ENCODE measurements around the gene NFYA.

Gene NFYA

GRCh38 chr6:41040101-41040939, 32.5 kb upstream of the NFYA start:
- H3K27ac ChIP-seq (ENCODE audit: low read length): no peak overlapping the region
- H4K20me1 ChIP-seq (ENCODE audit: insufficient read depth, low read length): no peaks in the 10 kb centered on the region
- ATAC-seq (ENCODE audit: insufficient read depth, low read depth): no peak
- H3K4me3 ChIP-seq (ENCODE audit: low read depth in 1 of 2, low read length in 2 of 2): no peak overlapping the region
- no peak overlapping the region for H3K9ac ChIP-seq (ENCODE audit: low read depth, low read length)
- no peak overlapping the region for H2AFZ ChIP-seq (ENCODE audit: low read depth, low read length)
- no peaks in the 10 kb centered on the region for H3K36me3 ChIP-seq (ENCODE audit: insufficient read depth, low read length)
- no peaks in the 10 kb centered on the region for H3K9me3 ChIP-seq (ENCODE audit: insufficient read depth, low read length, severe bottlenecking)
- H3K4me1 ChIP-seq (ENCODE audit: insufficient read depth, low read length): no peaks in the 10 kb centered on the region
- H3K4me2 ChIP-seq (ENCODE audit: insufficient read depth, low read length): no peak overlapping the region
- no peak for DNase-seq
- H3K27me3 ChIP-seq (ENCODE audit: insufficient read depth, low read length, poor library complexity): no peaks in the 10 kb centered on the region
- H3K79me2 ChIP-seq (ENCODE audit: insufficient read depth, low read length): no peaks in the 10 kb centered on the region
- TF ChIP-seq, protein P1, sequence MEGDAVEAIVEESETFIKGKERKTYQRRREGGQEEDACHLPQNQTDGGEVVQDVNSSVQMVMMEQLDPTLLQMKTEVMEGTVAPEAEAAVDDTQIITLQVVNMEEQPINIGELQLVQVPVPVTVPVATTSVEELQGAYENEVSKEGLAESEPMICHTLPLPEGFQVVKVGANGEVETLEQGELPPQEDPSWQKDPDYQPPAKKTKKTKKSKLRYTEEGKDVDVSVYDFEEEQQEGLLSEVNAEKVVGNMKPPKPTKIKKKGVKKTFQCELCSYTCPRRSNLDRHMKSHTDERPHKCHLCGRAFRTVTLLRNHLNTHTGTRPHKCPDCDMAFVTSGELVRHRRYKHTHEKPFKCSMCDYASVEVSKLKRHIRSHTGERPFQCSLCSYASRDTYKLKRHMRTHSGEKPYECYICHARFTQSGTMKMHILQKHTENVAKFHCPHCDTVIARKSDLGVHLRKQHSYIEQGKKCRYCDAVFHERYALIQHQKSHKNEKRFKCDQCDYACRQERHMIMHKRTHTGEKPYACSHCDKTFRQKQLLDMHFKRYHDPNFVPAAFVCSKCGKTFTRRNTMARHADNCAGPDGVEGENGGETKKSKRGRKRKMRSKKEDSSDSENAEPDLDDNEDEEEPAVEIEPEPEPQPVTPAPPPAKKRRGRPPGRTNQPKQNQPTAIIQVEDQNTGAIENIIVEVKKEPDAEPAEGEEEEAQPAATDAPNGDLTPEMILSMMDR (IDR thresholded peaks at IDR 0.05; ENCODE audit: borderline replicate concordance, extremely low read depth, low read length, poor library complexity, severe bottlenecking): no peak
- no peak for TF ChIP-seq EZH2 (IDR thresholded peaks at IDR 0.05; ENCODE audit: borderline replicate concordance, low read depth, low read length, severe bottlenecking)

- Histone ChIP-seq H3K27me3 (ENCODE audit: insufficient read depth, low read length, poor library complexity) (no peaks in the 10 kb centered on the region), H3K4me1 (ENCODE audit: insufficient read depth, low read length) (no peaks in the 10 kb centered on the region), H3K79me2 (ENCODE audit: insufficient read depth, low read length) (no peaks in the 10 kb centered on the region), H4K20me1 (ENCODE audit: insufficient read depth, low read length) (no peaks in the 10 kb centered on the region), H2AFZ (ENCODE audit: low read depth, low read length) (no peak overlapping the region), H3K4me3 (ENCODE audit: low read depth in 1 of 2, low read length in 2 of 2) (no peak overlapping the region), H3K4me2 (ENCODE audit: insufficient read depth, low read length) (no peak overlapping the region), H3K9me3 (ENCODE audit: insufficient read depth, low read length, severe bottlenecking) (no peaks in the 10 kb centered on the region), H3K27ac (ENCODE audit: low read length) (no peak overlapping the region), H3K9ac (ENCODE audit: low read depth, low read length) (no peak overlapping the region), H3K36me3 (ENCODE audit: insufficient read depth, low read length) (no peaks in the 10 kb centered on the region)
- TF ChIP-seq EZH2 (IDR thresholded peaks at IDR 0.05; ENCODE audit: borderline replicate concordance, low read depth, low read length, severe bottlenecking): no peak
- TF ChIP-seq, protein P1 (IDR thresholded peaks at IDR 0.05; ENCODE audit: borderline replicate concordance, extremely low read depth, low read length, poor library complexity, severe bottlenecking): no peak
- ATAC-seq (ENCODE audit: insufficient read depth, low read depth) (no peak), DNase-seq (no peak)
Measured at GRCh38 chr6:41040940-41041536, 31.7 kb upstream of the NFYA start.

DNA sequence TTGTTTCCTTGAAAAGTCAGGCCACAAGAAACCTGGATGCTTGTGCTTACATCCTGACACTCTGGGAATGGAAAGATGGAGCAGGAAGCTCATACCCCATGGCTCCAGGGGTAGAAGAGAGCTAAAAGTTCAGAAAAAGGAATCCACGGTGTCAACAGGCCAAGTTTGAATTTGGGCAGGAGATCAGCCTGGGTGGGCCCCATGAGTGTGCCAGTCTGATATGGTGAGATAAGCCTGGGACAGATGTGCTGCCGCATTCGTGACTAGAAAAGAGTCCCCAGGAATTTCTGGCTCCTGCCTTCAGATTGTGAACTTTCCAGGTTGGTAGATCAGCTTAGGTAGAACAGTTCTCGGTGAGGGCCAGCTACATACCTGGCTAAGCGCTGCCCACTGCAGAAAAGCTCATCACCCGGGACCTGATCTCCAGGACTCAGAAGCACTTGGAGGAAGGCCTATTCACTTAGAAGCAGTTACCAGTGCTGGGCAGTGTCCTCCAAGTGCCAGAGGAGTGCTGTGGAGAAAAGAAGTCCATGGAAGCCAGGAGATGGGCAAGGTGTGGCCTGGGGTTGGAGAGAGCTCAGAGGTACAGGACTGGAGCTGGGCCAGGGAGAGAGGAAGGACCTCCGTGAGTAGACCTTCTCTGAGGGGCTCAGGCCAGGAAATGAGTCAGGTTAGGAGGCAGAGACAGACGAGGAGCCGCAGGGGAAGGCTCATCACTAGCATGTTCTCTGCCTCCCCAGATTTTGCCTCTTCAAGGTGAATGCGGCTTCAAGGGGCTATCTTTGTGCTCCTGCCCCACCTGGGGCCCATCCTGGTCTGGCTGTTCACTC, 30.3 kb upstream of the NFYA start, which contains the start of gene TSPO2:
Gene TSPO2, plus strand, starts transcription at position 242 of the 830 bp plus-strand sequence. Its CDS starts 519 bp downstream, at position 761.
- DNase-seq (no peak), ATAC-seq (ENCODE audit: insufficient read depth, low read depth) (no peak)
- Histone ChIP-seq H3K4me3 (ENCODE audit: low read depth in 1 of 2, low read length in 2 of 2) (no peak within 1 kb of the TSS), H3K79me2 (ENCODE audit: insufficient read depth, low read length) (no peaks in the 10 kb centered on the region), H3K9ac (ENCODE audit: low read depth, low read length) (no peak within 1 kb of the TSS), H2AFZ (ENCODE audit: low read depth, low read length) (no peak within 1 kb of the TSS), H3K36me3 (ENCODE audit: insufficient read depth, low read length) (no peaks in the 10 kb centered on the region), H3K27ac (ENCODE audit: low read length) (no peak within 1 kb of the TSS), H3K27me3 (ENCODE audit: insufficient read depth, low read length, poor library complexity) (no peaks in the 10 kb centered on the region), H3K4me2 (ENCODE audit: insufficient read depth, low read length) (no peak within 1 kb of the TSS), H3K4me1 (ENCODE audit: insufficient read depth, low read length) (no peaks in the 10 kb centered on the region), H3K9me3 (ENCODE audit: insufficient read depth, low read length, severe bottlenecking) (no peaks in the 10 kb centered on the region), H4K20me1 (ENCODE audit: insufficient read depth, low read length) (no peaks in the 10 kb centered on the region)
- TF ChIP-seq, protein P1 (IDR thresholded peaks at IDR 0.05; ENCODE audit: borderline replicate concordance, extremely low read depth, low read length, poor library complexity, severe bottlenecking): no peak
- no peak for TF ChIP-seq EZH2 (IDR thresholded peaks at IDR 0.05; ENCODE audit: borderline replicate concordance, low read depth, low read length, severe bottlenecking)
